ENCODE measurements around the gene ASGR2. TPM values are rescaled to one million over a fixed set of nuclear protein-coding genes. Genes with fewer than 3 reads are reported as not detected.
A peak's percentile ranks its signal among the peaks of the same experiment; 100 is the strongest.
"Not testable (repeated sequence)": the region's sequence is repeated elsewhere in the genome, so short reads cannot be mapped to it uniquely, and the experiment has no call there.

Gene ASGR2
- total RNA-seq, 3 donors from 2014 or later: 0.25 TPM; not detected in 2

DNA sequence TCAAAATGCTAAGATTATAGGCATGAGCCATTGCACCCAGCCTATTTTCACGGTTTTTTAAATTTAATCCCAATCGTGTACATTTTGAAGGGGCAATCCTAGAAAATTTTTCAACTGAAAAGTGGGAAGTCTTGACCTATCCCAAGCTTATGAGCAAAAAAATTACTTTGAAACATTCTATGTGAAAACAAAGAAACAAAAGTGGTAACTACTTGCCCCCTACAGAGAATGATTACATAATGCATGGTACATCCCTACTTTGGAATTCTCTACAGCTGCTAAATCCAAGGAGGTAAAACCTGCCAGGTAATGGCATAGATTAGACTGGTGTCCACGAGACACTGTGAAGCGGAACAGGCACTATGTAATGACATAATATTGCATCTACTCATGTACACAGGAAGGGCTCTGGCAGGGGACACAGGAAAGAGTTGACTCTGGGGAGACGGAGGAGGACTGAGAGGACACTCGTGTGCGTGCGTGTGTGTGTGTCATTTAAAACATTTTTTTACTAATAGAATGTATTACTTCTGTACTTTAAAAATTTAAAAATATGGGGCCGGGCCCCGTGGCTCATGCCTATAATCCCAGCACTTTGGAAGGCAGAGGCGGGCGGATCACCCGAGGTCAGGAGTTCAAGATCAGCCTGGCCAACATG is 15.7 kb downstream of the ASGR2 start:
- Mint-ChIP-seq H3K4me3 (no peak overlapping the region), H3K9me3 (no peaks in the 10 kb centered on the region), H3K27me3 (ENCODE audit: low read depth) (peaks cover 18% of the 10 kb centered on the region), H3K4me1 (ENCODE audit: low read depth) (peaks cover 8% of the 10 kb centered on the region), H3K36me3 (ENCODE audit: insufficient read depth) (no peaks in the 10 kb centered on the region)
- ATAC-seq (no peak), DNase-seq (no peak)

- Mint-ChIP-seq H3K36me3 (ENCODE audit: insufficient read depth) (no peaks in the 10 kb centered on the region), H3K4me3 (no peak overlapping the region), H3K9me3 (no peaks in the 10 kb centered on the region), H3K4me1 (ENCODE audit: low read depth) (peaks cover 8% of the 10 kb centered on the region), H3K27me3 (ENCODE audit: low read depth) (peaks cover 14% of the 10 kb centered on the region)
- no peak for ATAC-seq
- no peak for DNase-seq
Measured at GRCh38 chr17:7097940-7098339, 16.7 kb downstream of the ASGR2 start.

- no peak for ATAC-seq
- peaks cover 8% of the 10 kb centered on the region for H3K27me3 Mint-ChIP-seq (ENCODE audit: low read depth)
- no peaks in the 10 kb centered on the region for H3K9me3 Mint-ChIP-seq
- H3K36me3 Mint-ChIP-seq (ENCODE audit: insufficient read depth): no peaks in the 10 kb centered on the region
- peaks cover 8% of the 10 kb centered on the region for H3K4me1 Mint-ChIP-seq (ENCODE audit: low read depth)
- DNase-seq: no peak
- H3K4me3 Mint-ChIP-seq: no peak overlapping the region
Measured at GRCh38 chr17:7095625-7096024, 19.0 kb downstream of the ASGR2 start.

GRCh38 chr17:7094652-7095019 is 20.0 kb downstream of the ASGR2 start:
- H3K4me1 Mint-ChIP-seq (ENCODE audit: low read depth): peaks cover 8% of the 10 kb centered on the region
- H3K27me3 Mint-ChIP-seq (ENCODE audit: low read depth): peaks cover 8% of the 10 kb centered on the region
- H3K4me3 Mint-ChIP-seq: no peak overlapping the region
- no peak for DNase-seq
- ATAC-seq: no peak
- no peaks in the 10 kb centered on the region for H3K36me3 Mint-ChIP-seq (ENCODE audit: insufficient read depth)
- H3K9me3 Mint-ChIP-seq: no peaks in the 10 kb centered on the region

- ATAC-seq; H3K36me3 Mint-ChIP-seq (ENCODE audit: insufficient read depth); H3K4me3 Mint-ChIP-seq; H3K9me3 Mint-ChIP-seq; H3K4me1 Mint-ChIP-seq (ENCODE audit: low read depth); DNase-seq: not testable (repeated sequence)
- H3K27me3 Mint-ChIP-seq (ENCODE audit: low read depth): peaks cover 16% of the 10 kb centered on the region
Measured at GRCh38 chr17:7091311-7092005, 23.2 kb downstream of the ASGR2 start.

DNA sequence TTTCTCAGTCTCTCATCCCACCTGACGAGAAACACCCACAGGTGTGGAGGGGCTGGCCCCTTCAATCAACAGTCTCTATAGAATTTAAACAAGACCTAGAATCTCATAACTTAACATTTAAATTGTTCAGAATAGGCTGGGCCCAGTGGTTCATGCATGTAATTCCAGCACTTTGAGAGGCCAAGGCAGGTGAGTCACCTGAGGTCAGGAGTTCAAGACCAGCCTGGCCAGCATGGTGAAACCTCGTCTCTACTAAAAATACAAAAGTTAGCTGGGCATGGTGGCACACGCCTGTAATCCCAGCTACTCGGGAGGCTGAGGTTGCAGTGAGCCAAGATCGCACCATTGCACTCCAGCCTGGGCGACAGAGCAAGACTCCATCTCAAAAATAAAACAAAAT is 25.1 kb downstream of the ASGR2 start:
- not testable (repeated sequence) for H3K36me3 Mint-ChIP-seq (ENCODE audit: insufficient read depth); H3K9me3 Mint-ChIP-seq; H3K4me3 Mint-ChIP-seq

GRCh38 chr17:7088442-7088841 is 26.2 kb downstream of the ASGR2 start:
- ATAC-seq; H3K4me1 Mint-ChIP-seq (ENCODE audit: low read depth); H3K4me3 Mint-ChIP-seq; H3K9me3 Mint-ChIP-seq; H3K36me3 Mint-ChIP-seq (ENCODE audit: insufficient read depth); DNase-seq: not testable (repeated sequence)
- H3K27me3 Mint-ChIP-seq (ENCODE audit: low read depth): peaks cover 17% of the 10 kb centered on the region

More for the DNA sequence above, 25.1 kb downstream of the ASGR2 start:
- peaks cover 14% of the 10 kb centered on the region for H3K27me3 Mint-ChIP-seq (ENCODE audit: low read depth)
- H3K4me1 Mint-ChIP-seq (ENCODE audit: low read depth); DNase-seq; ATAC-seq: not testable (repeated sequence)

- Mint-ChIP-seq H3K36me3 (ENCODE audit: insufficient read depth) (no peaks in the 10 kb centered on the region), H3K9me3 (no peaks in the 10 kb centered on the region), H3K4me1 (ENCODE audit: low read depth) (peaks cover 32% of the 10 kb centered on the region), H3K27me3 (ENCODE audit: low read depth) (peaks cover 14% of the 10 kb centered on the region), H3K4me3 (no peak overlapping the region)
- DNase-seq: no peak
- ATAC-seq: no peak
Measured at GRCh38 chr17:7084088-7084487, 30.5 kb downstream of the ASGR2 start.

DNA sequence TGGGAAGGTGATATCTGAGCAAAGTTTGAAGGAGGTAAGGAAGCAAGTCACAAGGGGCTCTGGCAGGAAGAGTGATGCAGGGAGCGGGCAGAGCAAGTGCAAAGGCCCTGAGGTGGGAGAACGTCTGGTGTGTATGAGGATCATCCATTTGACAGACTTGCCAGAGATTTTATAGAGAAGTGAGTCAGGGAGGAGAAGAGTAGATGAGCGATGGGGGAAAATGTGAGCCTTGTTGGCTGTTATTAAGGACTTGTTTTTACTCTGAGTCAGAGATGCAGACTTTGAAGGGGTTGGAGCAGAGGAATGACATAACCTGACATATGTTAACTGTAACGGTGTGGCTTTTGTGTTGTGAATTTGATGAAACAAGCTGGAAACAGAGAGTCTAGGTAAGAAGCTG is 31.0 kb downstream of the ASGR2 start:
- DNase-seq (no peak), ATAC-seq (peak in 1 of 2 donors; percentile 90)
- Mint-ChIP-seq H3K4me3 (no peak overlapping the region), H3K4me1 (ENCODE audit: low read depth) (peaks cover 32% of the 10 kb centered on the region), H3K27me3 (ENCODE audit: low read depth) (peaks cover 10% of the 10 kb centered on the region), H3K9me3 (no peaks in the 10 kb centered on the region), H3K36me3 (ENCODE audit: insufficient read depth) (no peaks in the 10 kb centered on the region)

DNA sequence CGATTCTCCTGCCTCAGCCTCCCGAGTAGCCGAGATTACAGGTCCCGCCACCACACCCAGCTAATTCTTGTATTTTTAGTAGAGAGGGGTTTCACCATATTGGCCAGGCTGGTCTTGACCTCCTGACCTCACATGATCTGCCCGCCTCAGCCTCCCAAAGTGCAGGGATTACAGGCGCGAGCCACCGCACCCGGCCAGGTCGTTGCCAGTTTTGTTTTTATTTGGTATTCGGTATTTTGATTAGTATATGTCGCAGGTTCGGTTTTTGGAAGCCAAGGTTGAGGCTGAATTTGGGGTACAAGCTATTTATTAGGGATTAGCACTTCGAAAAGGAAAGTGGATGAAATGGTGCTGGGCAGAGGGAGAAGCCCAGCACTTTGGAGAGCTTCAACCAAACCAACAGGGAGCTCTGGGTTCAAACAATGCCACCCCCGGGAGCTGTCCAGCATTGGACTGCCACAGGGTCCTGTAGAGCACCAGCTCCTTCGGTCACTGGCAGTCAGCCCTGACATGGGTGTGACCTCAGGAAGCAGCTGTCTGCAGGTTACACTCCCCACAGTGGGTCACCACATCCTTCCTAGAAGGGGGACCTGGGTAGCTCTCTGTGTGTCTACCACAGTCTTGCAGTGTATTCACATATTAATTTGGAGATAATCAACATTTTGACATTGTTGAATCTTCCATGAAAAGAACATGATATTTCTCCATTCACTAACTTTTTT is 33.1 kb downstream of the ASGR2 start:
- peak in 1 of 2 donors; percentile 61 for ATAC-seq

GRCh38 chr17:7080456-7081041 is 34.1 kb downstream of the ASGR2 start:
- H3K4me3 Mint-ChIP-seq: no peak overlapping the region
- ATAC-seq (no peak), DNase-seq (no peak)
- H3K9me3 Mint-ChIP-seq: no peaks in the 10 kb centered on the region
- H3K27me3 Mint-ChIP-seq (ENCODE audit: low read depth): peaks cover 3% of the 10 kb centered on the region
- no peaks in the 10 kb centered on the region for H3K36me3 Mint-ChIP-seq (ENCODE audit: insufficient read depth)
- peaks cover 32% of the 10 kb centered on the region for H3K4me1 Mint-ChIP-seq (ENCODE audit: low read depth)

More for the DNA sequence above, 33.1 kb downstream of the ASGR2 start:
- Mint-ChIP-seq H3K36me3 (ENCODE audit: insufficient read depth) (no peaks in the 10 kb centered on the region), H3K4me3 (no peak overlapping the region), H3K4me1 (ENCODE audit: low read depth) (peaks cover 32% of the 10 kb centered on the region), H3K27me3 (ENCODE audit: low read depth) (peaks cover 3% of the 10 kb centered on the region), H3K9me3 (no peaks in the 10 kb centered on the region)
- no peak for DNase-seq

- H3K27me3 Mint-ChIP-seq (ENCODE audit: low read depth): peaks cover 3% of the 10 kb centered on the region
- peaks cover 32% of the 10 kb centered on the region for H3K4me1 Mint-ChIP-seq (ENCODE audit: low read depth)
- H3K9me3 Mint-ChIP-seq: no peaks in the 10 kb centered on the region
- DNase-seq (no peak), ATAC-seq (no peak)
- H3K4me3 Mint-ChIP-seq: no peak within 1 kb of the TSS
- H3K36me3 Mint-ChIP-seq (ENCODE audit: insufficient read depth): no peaks in the 10 kb centered on the region
Measured at GRCh38 chr17:7079581-7080455, 34.8 kb downstream of the ASGR2 start, which contains the start of gene CLEC10A. Gene CLEC10A (minus strand): TSS chr17:7080251. CDS start chr17:7078812, 1,439 bp downstream.

GRCh38 chr17:7078711-7079110 is 35.9 kb downstream of the ASGR2 start:
- ATAC-seq (no peak), DNase-seq (no peak)
- Mint-ChIP-seq H3K36me3 (ENCODE audit: insufficient read depth) (no peaks in the 10 kb centered on the region), H3K4me3 (no peak overlapping the region), H3K9me3 (no peaks in the 10 kb centered on the region), H3K27me3 (ENCODE audit: low read depth) (no peaks in the 10 kb centered on the region), H3K4me1 (ENCODE audit: low read depth) (peaks cover 25% of the 10 kb centered on the region)
